H1 (cell line): ENCODE results near the gene PTPRJ.

ENCODE experiments used
- HDAC6 ChIP-seq: IDR thresholded peaks from one replicate; pipeline ENCODE4 v1.7.1; 2012; ENCODE audit warnings: low read depth, mild to moderate bottlenecking, inconsistent platforms, low read length, moderate library complexity
- NRF1 ChIP-seq: IDR thresholded peaks from 2 replicates; pipeline ENCODE4 v1.6.1; 2011; ENCODE audit warnings: mild to moderate bottlenecking, low read depth, low read length, improper control_type of control experiment
- POLR2AphosphoS5 ChIP-seq: IDR thresholded peaks from 2 replicates; pipeline ENCODE4 v1.6.1; 2011; ENCODE audit warnings: low read depth, low read length
- TF ChIP-seq, protein P1 (sequence below), 3 experiments: IDR thresholded peaks; 1 replicate in 2 of 3; 2 replicates in 1 of 3; pipeline versions ENCODE4 v1.5.1 to v1.6.1; 2011; ENCODE audit warnings: low read length in 3 of 3, mild to moderate bottlenecking in 3 of 3, inconsistent platforms in 2 of 3, low read depth in 1 of 3, moderate library complexity in 1 of 3; ENCODE audit not compliant: insufficient read depth in 1 of 3; ENCODE audit errors: control extremely low read depth in 1 of 3

DNA sequence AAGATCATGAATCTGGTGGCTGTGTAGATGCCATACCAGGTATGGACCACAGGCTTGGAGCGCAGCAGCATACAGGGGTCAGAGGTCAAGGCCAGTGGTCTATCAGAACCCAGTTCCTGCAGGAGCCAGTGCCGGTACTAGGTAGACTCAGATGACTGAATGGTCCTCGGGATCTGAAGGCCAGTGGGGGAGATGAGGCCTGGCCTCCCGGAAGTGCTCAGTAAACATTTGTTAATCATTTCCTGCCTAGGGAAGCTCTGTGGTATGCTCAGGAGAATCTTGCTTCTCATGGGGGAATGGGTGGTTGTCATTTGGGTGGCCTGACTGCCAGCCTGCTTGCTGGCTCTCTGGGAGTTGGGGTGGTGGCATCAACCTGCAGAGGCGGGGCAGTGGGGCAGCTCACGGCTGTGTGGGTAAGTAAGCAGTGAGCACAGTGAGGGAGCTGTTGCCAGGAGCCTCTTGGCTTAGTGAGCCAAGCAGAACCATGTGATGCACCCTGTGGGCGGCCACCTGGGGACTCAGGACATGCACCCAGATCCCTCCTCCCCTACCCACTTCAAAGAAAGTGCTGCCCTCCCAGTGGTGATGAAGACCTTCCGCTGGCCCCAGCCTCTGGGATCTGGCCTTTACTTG, 33.0 kb downstream of the PTPRJ start:
- TF ChIP-seq POLR2AphosphoS5: no peak
- no peak for TF ChIP-seq NRF1
- TF ChIP-seq HDAC6: no peak
- TF ChIP-seq, protein P1, sequence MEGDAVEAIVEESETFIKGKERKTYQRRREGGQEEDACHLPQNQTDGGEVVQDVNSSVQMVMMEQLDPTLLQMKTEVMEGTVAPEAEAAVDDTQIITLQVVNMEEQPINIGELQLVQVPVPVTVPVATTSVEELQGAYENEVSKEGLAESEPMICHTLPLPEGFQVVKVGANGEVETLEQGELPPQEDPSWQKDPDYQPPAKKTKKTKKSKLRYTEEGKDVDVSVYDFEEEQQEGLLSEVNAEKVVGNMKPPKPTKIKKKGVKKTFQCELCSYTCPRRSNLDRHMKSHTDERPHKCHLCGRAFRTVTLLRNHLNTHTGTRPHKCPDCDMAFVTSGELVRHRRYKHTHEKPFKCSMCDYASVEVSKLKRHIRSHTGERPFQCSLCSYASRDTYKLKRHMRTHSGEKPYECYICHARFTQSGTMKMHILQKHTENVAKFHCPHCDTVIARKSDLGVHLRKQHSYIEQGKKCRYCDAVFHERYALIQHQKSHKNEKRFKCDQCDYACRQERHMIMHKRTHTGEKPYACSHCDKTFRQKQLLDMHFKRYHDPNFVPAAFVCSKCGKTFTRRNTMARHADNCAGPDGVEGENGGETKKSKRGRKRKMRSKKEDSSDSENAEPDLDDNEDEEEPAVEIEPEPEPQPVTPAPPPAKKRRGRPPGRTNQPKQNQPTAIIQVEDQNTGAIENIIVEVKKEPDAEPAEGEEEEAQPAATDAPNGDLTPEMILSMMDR (IDR thresholded peaks at IDR 0.05; ENCODE audit: control extremely low read depth in 1 of 3, insufficient read depth in 1 of 3, low read depth in 1 of 3, low read length in 3 of 3): no peak
